Skeletal muscle tissue (tissue), 4 donors: Measurements from ENCODE around the gene DYSF. TPM values are rescaled to one million over a fixed set of nuclear protein-coding genes. Genes with fewer than 3 reads are reported as not detected.

ENCODE experiments used
- H3K27ac ChIP-seq: one replicate; pipeline ENCODE4 v1.7.0; 2013; ENCODE audit warnings: mild to moderate bottlenecking, low read depth, low read length, inconsistent platforms
- H3K27me3 ChIP-seq, 3 donors: one replicate each; pipeline ENCODE4 v1.7.0; 2013; ENCODE audit warnings: low read length in 3 of 3; ENCODE audit not compliant: control insufficient read depth in 3 of 3, insufficient read depth in 3 of 3
- H3K36me3 ChIP-seq, 3 donors: one replicate each; pipeline ENCODE4 v1.7.0; 2013; ENCODE audit warnings: low read length in 3 of 3; ENCODE audit not compliant: control insufficient read depth in 3 of 3, insufficient read depth in 3 of 3
- H3K4me1 ChIP-seq, 3 donors: one replicate each; pipeline ENCODE4 v1.7.0; 2013; ENCODE audit warnings: low read length in 3 of 3, mild to moderate bottlenecking in 3 of 3; ENCODE audit not compliant: control insufficient read depth in 3 of 3, insufficient read depth in 3 of 3
- H3K4me3 ChIP-seq, 3 donors: one replicate each; pipeline ENCODE4 v1.7.0; 2013; ENCODE audit warnings: low read length in 3 of 3
- H3K9ac ChIP-seq, 3 donors: one replicate each; pipeline ENCODE4 v1.7.0; 2013; ENCODE audit warnings: low read length in 3 of 3, mild to moderate bottlenecking in 3 of 3, moderate library complexity in 2 of 3, low read depth in 1 of 3
- H3K9me3 ChIP-seq, 3 donors: one replicate each; pipeline ENCODE4 v1.7.0; 2013; ENCODE audit warnings: low read length in 3 of 3; ENCODE audit not compliant: control insufficient read depth in 3 of 3
- total RNA-seq: library from RNA; depleted of rRNA; stranded (reverse); fragments of >200 nt; gene quantifications from one replicate; pipeline ENCODE4 v1.2.3, GENCODE V29; 2014
- donor health status: Osteomylitis.

Gene DYSF
- total RNA-seq, 1 donor from 2014 or later: 88.7 TPM

DNA sequence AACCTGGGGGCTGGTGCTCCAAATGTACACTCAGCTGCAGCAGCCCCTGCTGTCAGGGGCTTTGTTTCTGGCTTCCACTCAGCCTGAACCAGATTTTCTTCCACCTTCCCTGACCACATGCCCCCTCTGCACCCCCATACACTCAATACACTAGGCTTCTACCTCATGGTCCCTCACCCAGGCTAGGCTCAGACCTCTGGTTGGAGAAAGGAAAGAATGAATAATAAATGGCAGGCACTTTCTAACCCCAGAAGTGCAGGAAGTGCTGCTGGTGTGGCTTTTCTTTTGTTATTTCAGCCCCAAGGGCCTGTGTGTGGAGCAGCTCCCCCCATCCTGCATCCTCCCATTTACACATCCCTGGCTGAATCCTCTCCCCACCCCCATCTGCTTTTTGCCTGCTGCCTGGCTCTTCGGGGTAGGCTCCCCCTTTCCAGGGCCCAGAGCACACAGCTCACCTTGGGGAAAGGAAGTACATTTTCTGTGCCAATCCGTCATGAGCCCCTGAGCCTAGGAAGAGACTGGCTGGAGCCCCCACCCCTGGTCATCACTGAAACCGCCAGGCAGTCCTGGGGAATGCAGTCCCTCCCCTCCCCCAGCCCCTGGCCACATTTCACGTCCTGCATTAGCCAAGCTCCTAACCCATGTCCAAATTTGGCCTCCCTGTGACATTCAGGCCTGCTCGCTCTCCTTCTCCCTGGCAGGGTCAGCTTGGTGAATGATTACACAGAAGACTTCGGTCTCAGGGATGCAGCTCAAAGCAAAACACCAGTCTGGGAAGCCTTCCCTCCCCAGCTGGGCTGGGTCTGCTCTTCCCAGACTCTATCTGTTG is 2.6 kb downstream of the DYSF start:
- no peaks in the 10 kb centered on the region for H3K27me3 ChIP-seq
- H3K27ac ChIP-seq: peak overlapping the region; percentile 94
- H3K9ac ChIP-seq: peak overlapping the region; percentile 66 to 93 (median 91)
- peaks cover 84 to 91% (median 87%) of the 10 kb centered on the region in 3 donors for H3K4me1 ChIP-seq
- H3K9me3 ChIP-seq: no peaks in the 10 kb centered on the region
- peak overlapping the region in 2 of 3 donors; percentile 77 to 91 for H3K4me3 ChIP-seq
- peaks cover 2 to 8% (median 2%) of the 10 kb centered on the region in 3 donors for H3K36me3 ChIP-seq

DNA sequence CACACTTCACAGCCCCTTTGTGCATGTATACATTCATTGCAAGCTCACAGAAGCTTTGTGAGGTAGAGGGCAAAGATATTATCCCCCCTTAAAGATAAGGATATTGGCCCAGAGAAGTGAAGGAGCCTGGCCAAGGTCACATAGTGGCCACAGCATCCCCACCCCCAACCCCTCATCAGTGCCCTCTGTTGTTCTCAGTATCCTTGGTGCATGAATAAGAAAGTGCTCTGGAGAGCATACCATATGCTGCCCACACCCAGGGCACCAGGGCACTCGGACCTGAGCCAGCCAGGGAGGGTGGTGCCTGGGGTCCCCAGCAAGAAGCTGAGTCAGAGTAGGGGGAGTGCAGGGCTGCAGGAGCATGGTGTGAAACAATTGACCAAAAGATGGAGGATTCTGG is 3.3 kb downstream of the DYSF start:
- Histone ChIP-seq H3K27me3 (no peaks in the 10 kb centered on the region), H3K9me3 (no peaks in the 10 kb centered on the region), H3K4me3 (peak overlapping the region; percentile 14 to 77 (median 50)), H3K4me1 (peaks cover 86 to 91% (median 87%) of the 10 kb centered on the region in 3 donors), H3K9ac (peak overlapping the region; percentile 54 to 93 (median 54)), H3K27ac (peak overlapping the region; percentile 94), H3K36me3 (peaks cover 2 to 8% (median 2%) of the 10 kb centered on the region in 3 donors)

DNA sequence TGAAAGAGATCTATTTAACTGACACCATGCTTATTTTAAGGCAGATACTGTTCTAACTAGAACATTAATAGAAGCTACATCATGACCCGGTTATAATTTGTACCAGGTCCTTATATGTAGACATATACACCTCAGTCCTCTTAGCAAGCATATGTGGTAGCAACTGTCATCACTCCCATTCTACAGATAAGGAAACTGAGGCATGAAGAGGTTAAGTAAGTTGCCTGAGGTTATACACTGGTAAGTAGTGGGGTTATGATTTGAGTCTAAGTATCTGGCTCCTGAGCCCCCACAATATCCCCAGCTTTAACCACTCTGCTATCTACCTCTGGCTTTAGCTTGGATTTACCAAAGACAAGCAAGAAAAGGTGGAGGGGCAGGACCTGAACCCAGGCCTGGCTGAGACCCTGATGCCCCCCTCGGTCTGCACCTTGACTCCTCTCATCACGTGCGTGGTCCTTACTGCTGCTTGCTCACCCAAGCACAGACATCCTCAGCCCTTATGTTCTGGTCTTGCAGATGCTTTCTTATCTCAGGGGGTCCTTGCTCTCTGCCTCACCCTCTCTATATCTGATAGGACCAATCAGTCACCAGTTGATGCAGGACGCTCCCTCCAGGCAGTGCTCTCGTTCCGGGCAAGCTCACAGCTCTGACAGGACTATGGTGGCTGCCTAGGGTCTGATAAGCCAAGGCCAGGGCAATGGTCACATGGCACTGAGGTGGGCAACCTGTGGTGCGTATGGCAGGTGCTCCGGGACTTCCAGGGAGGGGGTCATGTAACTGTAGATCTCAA is 4.0 kb downstream of the DYSF start:
- Histone ChIP-seq H3K4me3 (peak overlapping the region in 2 of 3 donors; percentile 13 to 37), H3K9ac (peak overlapping the region; percentile 54 to 93 (median 54)), H3K36me3 (peaks cover 2 to 8% (median 2%) of the 10 kb centered on the region in 3 donors), H3K27ac (peak overlapping the region; percentile 94), H3K27me3 (no peaks in the 10 kb centered on the region), H3K4me1 (peaks cover 86 to 91% (median 87%) of the 10 kb centered on the region in 3 donors), H3K9me3 (no peaks in the 10 kb centered on the region)

DNA sequence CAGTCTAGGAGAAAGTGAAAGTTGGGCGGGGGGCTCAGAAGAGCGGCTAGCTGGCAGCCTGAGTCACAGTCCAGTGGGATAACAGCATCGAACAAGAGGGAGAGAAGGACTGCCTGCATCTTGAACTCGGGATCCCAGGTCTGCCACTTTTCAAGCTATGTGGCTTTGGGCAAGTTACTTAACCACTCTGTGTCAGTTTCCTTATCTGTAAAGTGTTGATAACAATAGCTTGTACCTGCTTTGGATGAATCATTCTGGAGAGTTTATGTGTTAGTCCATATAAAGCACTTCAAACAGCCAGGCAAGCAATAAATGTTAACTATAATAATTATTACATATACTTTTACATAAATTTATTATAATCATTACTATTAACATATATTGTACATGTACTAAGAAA is 4.6 kb downstream of the DYSF start:
- H3K4me1 ChIP-seq: peaks cover 87 to 94% (median 89%) of the 10 kb centered on the region in 3 donors
- peak overlapping the region; percentile 94 for H3K27ac ChIP-seq
- H3K36me3 ChIP-seq: peaks cover 2 to 8% (median 2%) of the 10 kb centered on the region in 3 donors
- no peaks in the 10 kb centered on the region for H3K27me3 ChIP-seq
- no peaks in the 10 kb centered on the region for H3K9me3 ChIP-seq
- peak overlapping the region in 2 of 3 donors; percentile 54 to 72 for H3K9ac ChIP-seq
- H3K4me3 ChIP-seq: peak overlapping the region in 1 of 3 donors; percentile 13

DNA sequence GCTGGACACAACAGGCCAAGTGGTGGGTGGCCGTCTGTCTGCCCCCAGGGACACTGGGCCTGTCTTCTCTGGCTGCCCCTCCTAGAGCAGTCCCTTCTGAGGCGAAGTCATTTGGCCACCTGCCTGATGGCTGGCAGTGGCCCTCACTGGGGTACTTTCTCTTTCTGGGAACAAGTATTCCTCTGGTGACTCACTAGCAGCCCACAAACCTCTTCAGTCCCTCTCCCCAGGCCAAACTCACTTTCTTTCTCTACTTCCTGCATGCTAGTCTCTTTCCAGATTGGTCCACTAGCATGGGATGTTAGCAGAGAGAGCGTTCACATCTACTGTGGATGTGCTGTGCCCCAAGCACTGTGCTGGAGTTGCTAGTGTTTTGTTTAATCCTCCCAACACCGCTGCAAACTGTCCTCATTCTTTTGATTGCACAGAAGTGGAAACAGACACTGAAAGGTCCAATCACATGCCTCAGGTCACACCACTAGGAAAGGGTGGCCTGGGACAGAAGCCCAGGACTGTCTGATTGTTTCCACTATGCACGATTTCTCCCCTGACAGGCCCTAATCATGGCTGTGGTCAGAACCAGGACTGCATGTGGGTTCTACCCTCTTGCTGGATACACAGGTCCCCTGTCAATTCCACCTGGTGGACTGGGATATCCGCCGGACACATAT is 5.2 kb downstream of the DYSF start:
- peaks cover 2 to 8% (median 2%) of the 10 kb centered on the region in 3 donors for H3K36me3 ChIP-seq
- peak overlapping the region in 2 of 3 donors; percentile 10 to 31 for H3K4me3 ChIP-seq
- H3K27me3 ChIP-seq: no peaks in the 10 kb centered on the region
- H3K27ac ChIP-seq: peak overlapping the region; percentile 69
- H3K9ac ChIP-seq: peak overlapping the region; percentile 37 to 72 (median 54)
- peaks cover 91 to 99% (median 95%) of the 10 kb centered on the region in 3 donors for H3K4me1 ChIP-seq
- H3K9me3 ChIP-seq: no peaks in the 10 kb centered on the region

DNA sequence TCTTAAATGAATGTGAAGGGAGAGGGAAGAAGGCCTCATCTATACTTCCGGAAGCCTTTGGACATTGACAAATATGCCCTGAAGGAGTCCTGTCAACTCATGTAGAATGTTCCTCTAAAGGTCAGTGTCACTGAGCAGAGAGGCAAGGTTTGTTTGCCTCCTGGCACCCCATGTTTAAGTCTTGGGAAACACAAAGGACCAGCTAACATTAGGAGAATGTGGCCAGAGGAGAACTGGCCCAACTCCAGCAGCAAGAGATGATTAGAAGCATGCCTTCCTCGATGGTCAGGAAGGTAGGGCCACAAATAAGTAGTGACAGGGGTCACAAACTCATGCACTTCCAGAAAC is 5.7 kb downstream of the DYSF start:
- H3K27ac ChIP-seq: peak overlapping the region; percentile 69
- H3K36me3 ChIP-seq: peaks cover under 1 to 8% (median 2%) of the 10 kb centered on the region in 3 donors
- no peak overlapping the region for H3K4me3 ChIP-seq
- peak overlapping the region; percentile 37 to 72 (median 54) for H3K9ac ChIP-seq
- H3K27me3 ChIP-seq: no peaks in the 10 kb centered on the region
- no peaks in the 10 kb centered on the region for H3K9me3 ChIP-seq
- peaks cover 96 to 100% (median 99%) of the 10 kb centered on the region in 3 donors for H3K4me1 ChIP-seq

DNA sequence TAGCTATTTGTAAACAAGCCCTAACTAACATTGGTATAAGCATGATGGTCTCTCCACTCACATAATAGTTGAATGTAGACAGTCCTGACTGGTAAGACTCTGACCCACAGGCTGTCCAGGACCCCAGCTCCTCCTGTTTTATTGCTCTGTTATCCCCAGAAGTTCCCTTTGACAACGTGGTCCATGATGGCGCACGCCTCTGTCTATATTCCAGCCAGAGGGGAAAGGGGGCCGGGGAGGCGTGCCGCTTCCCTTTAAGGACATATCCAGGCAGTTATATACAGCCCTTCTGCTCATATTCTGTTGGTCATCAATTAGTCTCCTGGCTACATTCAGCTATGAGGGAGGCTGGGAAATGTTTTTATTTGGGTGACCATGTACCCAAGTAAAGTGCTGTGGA is 6.7 kb downstream of the DYSF start:
- H3K27ac ChIP-seq: peak overlapping the region; percentile 69
- H3K9ac ChIP-seq: peak overlapping the region in 2 of 3 donors; percentile 32 to 72

DNA sequence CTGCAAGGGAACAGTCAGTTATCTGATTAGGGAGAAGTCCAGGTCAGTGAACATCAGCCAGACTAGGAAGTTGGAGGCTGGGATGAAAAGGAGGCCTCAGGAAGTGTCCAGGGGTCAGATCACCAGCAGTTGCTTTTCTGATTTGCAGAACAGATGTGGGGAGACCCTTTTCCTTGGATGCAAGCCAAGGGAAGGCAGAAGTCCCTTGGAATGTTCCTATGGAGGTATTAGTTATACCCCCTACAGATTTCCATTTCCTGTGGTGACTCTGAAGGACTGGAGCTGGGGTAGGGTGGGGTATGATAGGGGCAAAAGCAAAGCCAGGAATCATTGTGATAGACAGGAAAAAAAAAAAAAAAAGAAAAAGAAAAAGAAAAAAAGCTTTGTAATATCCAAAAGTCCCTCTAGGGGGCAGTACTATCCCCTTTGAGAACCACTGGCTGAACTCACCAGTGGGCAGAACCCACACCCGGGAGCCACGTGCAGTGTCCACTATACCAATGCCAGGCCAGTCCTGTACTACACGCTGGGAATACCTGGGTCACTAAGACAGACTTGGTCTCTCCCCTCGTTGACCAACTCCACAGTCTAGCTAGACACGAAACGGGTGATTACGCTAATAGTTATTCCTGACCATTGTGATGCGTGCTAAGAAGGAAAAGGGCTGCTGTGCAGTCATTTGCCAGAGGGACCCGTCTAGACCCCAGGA is 7.4 kb downstream of the DYSF start:
- H3K4me1 ChIP-seq: peaks cover 90 to 99% (median 96%) of the 10 kb centered on the region in 3 donors

More for the DNA sequence above, 6.7 kb downstream of the DYSF start:
- Histone ChIP-seq H3K9me3 (no peaks in the 10 kb centered on the region), H3K4me1 (peaks cover 92 to 99% (median 96%) of the 10 kb centered on the region in 3 donors), H3K27me3 (no peaks in the 10 kb centered on the region), H3K36me3 (peaks cover 0 to 8% (median 2%) of the 10 kb centered on the region in 3 donors), H3K4me3 (no peak overlapping the region)

DNA sequence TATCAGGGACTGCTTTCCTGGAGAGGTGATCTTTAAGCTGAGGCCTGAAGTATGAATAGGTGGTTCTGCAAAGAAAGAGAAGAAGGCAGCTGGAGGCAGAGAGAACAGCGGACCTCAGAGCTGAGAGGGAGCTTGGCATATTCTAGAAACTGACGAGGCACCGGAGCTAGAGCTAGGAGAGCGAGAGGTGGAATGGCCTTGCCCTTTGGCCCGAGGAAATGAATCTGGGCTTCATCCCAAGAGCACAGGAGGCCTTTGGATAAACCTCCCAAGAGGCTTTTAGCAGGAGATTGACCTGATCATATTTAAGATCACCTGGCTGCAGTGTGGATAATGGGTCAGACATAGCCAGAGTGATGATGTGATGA is 7.9 kb downstream of the DYSF start:
- Histone ChIP-seq H3K27ac (peak overlapping the region; percentile 50), H3K9ac (peak overlapping the region in 1 of 3 donors; percentile 0), H3K4me1 (peaks cover 90 to 99% (median 95%) of the 10 kb centered on the region in 3 donors), H3K27me3 (peaks cover 0 to 3% (median 0%) of the 10 kb centered on the region in 3 donors), H3K4me3 (no peak overlapping the region), H3K36me3 (peaks cover 0 to 8% (median 0%) of the 10 kb centered on the region in 3 donors), H3K9me3 (no peaks in the 10 kb centered on the region)

More for the DNA sequence above, 7.4 kb downstream of the DYSF start:
- Histone ChIP-seq H3K9me3 (no peaks in the 10 kb centered on the region), H3K27ac (peak overlapping the region; percentile 50), H3K36me3 (peaks cover 0 to 8% (median 0%) of the 10 kb centered on the region in 3 donors), H3K9ac (peak overlapping the region in 2 of 3 donors; percentile 32 to 72), H3K27me3 (no peaks in the 10 kb centered on the region), H3K4me3 (no peak overlapping the region)
